Right lobe of liver (tissue), 6 donors: Measurements from ENCODE around the gene PLA2G4D. TPM values are rescaled to one million over a fixed set of nuclear protein-coding genes. Genes with fewer than 3 reads are reported as not detected.
A peak's percentile ranks its signal among the peaks of the same experiment; 100 is the strongest.

ENCODE experiments used
- ATAC-seq, 4 donors: fragments of 200-7000 bp; cut with Tn5 transposase; one replicate each; pipeline ENCODE4 v1.9.1; 2020; ENCODE audit warnings: mild to moderate bottlenecking in 4 of 4, moderate library complexity in 4 of 4
- DNase-seq, 3 donors: peaks; one replicate each; pipeline ENCODE4 v3.0.0-alpha.2; 2020
- H3K27ac ChIP-seq, 3 donors: fragments of 200-600 bp; one replicate each; pipeline ENCODE4 v1.8.0; 2022
- H3K27me3 ChIP-seq, 2 donors: fragments of 200-600 bp; one replicate each; pipeline ENCODE4 v1.8.0; 2022
- H3K36me3 ChIP-seq, 4 donors: fragments of 200-600 bp; sonication (generic) in 1 of 4; one replicate each; pipeline versions ENCODE4 v1.5.1 to v1.8.0; 2017 to 2022; ENCODE audit warnings: control low read depth in 1 of 4
- H3K4me1 ChIP-seq, 4 donors: fragments of 200-600 bp; sonication (generic) in 1 of 4; one replicate each; pipeline versions ENCODE4 v1.5.1 to v1.8.0; 2017 to 2022; ENCODE audit warnings: control low read depth in 1 of 4
- H3K4me3 ChIP-seq, 3 donors: fragments of 200-600 bp; one replicate each; pipeline ENCODE4 v1.8.0; 2022
- H3K9me3 ChIP-seq, 4 donors: fragments of 200-600 bp; sonication (generic) in 1 of 4; one replicate each; pipeline versions ENCODE4 v1.5.1 to v1.8.0; 2017 to 2022; ENCODE audit warnings: control low read depth in 1 of 4
- POLR2A ChIP-seq: fragments of 450-650 bp; IDR thresholded peaks from one replicate; pipeline ENCODE4 v1.6.1; 2017; ENCODE audit warnings: antibody characterized with exemption, mild to moderate bottlenecking
- WGBS: methylation state at CpG from one replicate; pipeline ENCODE4 v1.1.6; 2018; ENCODE audit warnings: low coverage, low lambda C conversion rate; ENCODE audit not compliant: insufficient coverage; ENCODE audit errors: missing lambda C conversion rate; 5-methylcytosine and 5-hydroxymethylcytosine counted together
- intact Hi-C, 2 donors: fragments of 100-400 bp; cut with DNase I; formaldehyde crosslinking; loops; one replicate each; pipeline versions ENCODE4 v1.11.2 to v1.14.1; 2022
- total RNA-seq, 6 experiments: library from RNA; depleted of rRNA in 2 of 6; stranded (reverse); fragments of >200 nt in 2 of 6; fragmentation: NEBNext Ultra II Directional in 3 of 6; extraction: Animal tissue kit (Norgen Biotek cat#: 25700) in 3 of 6; gene quantifications; one replicate each; pipeline versions ENCODE4 v1.1.0 to v1.2.4, GENCODE V29; 2016 to 2023
- TF ChIP-seq, protein P1 (sequence below), 4 donors: fragments of 200-600 bp in 3 of 4; fragments of 450-650 bp in 1 of 4; IDR thresholded peaks; one replicate each; pipeline versions ENCODE4 v1.5.1 to v1.8.0; 2016 to 2022; ENCODE audit warnings: antibody characterized with exemption in 4 of 4, mild to moderate bottlenecking in 2 of 4
- donor health status: DM: no; HTN: yes; CAD: no.
- donor health status: DM: no; HTN: no; CAD: no.
- donor health status: DM: no; HTN: no; CAD: no.
- donor health status: DM: no; HTN: yes; CAD: no.
- donor health status: DM: no; HTN: yes; CAD: no.

PLA2G4D gene
- total RNA-seq, 6 experiments from 2014 or later = not detected

GRCh38 chr15:42137461-42138261 is 43.3 kb upstream of the PLA2G4D start:
- no peaks in the 10 kb centered on the region for H3K36me3 ChIP-seq
- no peaks in the 10 kb centered on the region for H3K27me3 ChIP-seq
- H3K4me3 ChIP-seq = no peak overlapping the region
- WGBS = 37% methylated on average over 7 of the region's 11 CpGs
- H3K9me3 ChIP-seq = no peaks in the 10 kb centered on the region
- DNase-seq (peak in 1 of 3 donors; percentile 35), ATAC-seq (peak in 3 of 4 donors; percentile 26 to 45 (median 37))
- H3K4me1 ChIP-seq = no peaks in the 10 kb centered on the region
- TF ChIP-seq, protein P1, sequence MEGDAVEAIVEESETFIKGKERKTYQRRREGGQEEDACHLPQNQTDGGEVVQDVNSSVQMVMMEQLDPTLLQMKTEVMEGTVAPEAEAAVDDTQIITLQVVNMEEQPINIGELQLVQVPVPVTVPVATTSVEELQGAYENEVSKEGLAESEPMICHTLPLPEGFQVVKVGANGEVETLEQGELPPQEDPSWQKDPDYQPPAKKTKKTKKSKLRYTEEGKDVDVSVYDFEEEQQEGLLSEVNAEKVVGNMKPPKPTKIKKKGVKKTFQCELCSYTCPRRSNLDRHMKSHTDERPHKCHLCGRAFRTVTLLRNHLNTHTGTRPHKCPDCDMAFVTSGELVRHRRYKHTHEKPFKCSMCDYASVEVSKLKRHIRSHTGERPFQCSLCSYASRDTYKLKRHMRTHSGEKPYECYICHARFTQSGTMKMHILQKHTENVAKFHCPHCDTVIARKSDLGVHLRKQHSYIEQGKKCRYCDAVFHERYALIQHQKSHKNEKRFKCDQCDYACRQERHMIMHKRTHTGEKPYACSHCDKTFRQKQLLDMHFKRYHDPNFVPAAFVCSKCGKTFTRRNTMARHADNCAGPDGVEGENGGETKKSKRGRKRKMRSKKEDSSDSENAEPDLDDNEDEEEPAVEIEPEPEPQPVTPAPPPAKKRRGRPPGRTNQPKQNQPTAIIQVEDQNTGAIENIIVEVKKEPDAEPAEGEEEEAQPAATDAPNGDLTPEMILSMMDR (IDR thresholded peaks at IDR 0.05) = peak; percentile 28 to 48 (median 40)
- no peak for TF ChIP-seq POLR2A
- intact Hi-C loops = no loop called here
- H3K27ac ChIP-seq = no peak overlapping the region

- DNase-seq = no peak
- H3K27me3 ChIP-seq = no peaks in the 10 kb centered on the region
- no peak for ATAC-seq
- H3K4me1 ChIP-seq = no peaks in the 10 kb centered on the region
- TF ChIP-seq, protein P1 (IDR thresholded peaks at IDR 0.05) = no peak
- TF ChIP-seq POLR2A = no peak
- intact Hi-C loops = no loop called here
- H3K4me3 ChIP-seq = no peak overlapping the region
- WGBS = 75% methylated on average over 11 of the region's 11 CpGs
- H3K36me3 ChIP-seq = no peaks in the 10 kb centered on the region
- no peak overlapping the region for H3K27ac ChIP-seq
- no peaks in the 10 kb centered on the region for H3K9me3 ChIP-seq
Measured at GRCh38 chr15:42136513-42136912, 42.2 kb upstream of the PLA2G4D start.

GRCh38 chr15:42135351-42135750 is 41.0 kb upstream of the PLA2G4D start:
- Histone ChIP-seq H3K9me3 (no peaks in the 10 kb centered on the region), H3K27me3 (no peaks in the 10 kb centered on the region), H3K36me3 (no peaks in the 10 kb centered on the region), H3K4me1 (no peaks in the 10 kb centered on the region), H3K27ac (no peak overlapping the region), H3K4me3 (no peak overlapping the region)
- no peak for DNase-seq
- ATAC-seq = no peak
- TF ChIP-seq, protein P1 (IDR thresholded peaks at IDR 0.05) = no peak
- TF ChIP-seq POLR2A = no peak
- WGBS = 78% methylated on average over 1 of the region's 1 CpG
- intact Hi-C loops = no loop called here

DNA sequence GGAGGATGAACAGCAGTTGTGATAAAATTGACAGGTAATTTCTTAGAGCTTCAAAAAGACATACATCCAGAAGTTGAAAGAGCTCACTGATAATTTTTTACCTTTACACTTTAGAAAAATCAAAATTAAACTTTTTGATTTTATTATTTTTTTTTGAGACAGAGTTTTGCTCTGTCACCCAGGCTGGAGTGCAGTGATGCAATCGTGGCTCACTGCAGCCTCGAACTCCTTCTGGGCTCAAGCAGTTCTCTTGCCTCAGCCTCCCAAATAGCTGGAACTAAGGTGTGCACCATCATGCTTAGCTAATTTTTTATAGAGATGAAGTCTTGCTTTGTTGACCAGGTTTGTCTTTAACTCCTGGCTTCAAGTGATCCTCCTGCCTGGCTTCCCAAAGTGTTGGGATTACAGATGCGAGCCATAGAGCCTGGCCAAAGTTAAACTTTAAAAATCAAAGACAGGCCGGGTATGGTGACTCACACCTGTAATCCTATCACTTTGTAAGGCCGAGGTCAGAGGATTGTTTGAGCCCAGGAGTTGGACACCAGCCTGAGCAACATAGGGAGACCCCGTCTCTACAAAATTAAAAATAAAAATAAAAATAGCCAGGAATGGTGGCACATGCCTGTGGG is 40.4 kb upstream of the PLA2G4D start:
- H3K36me3 ChIP-seq = no peaks in the 10 kb centered on the region
- H3K4me1 ChIP-seq = no peaks in the 10 kb centered on the region
- TF ChIP-seq, protein P1 (IDR thresholded peaks at IDR 0.05) = no peak
- no peak for TF ChIP-seq POLR2A
- intact Hi-C loops = no loop called here
- 53% methylated on average over 6 of the region's 6 CpGs for WGBS
- H3K27ac ChIP-seq = no peak overlapping the region
- DNase-seq (no peak), ATAC-seq (peak in 1 of 4 donors; percentile 36)
- H3K9me3 ChIP-seq = no peaks in the 10 kb centered on the region
- no peak overlapping the region for H3K4me3 ChIP-seq
- no peaks in the 10 kb centered on the region for H3K27me3 ChIP-seq
